ENCODE results near the gene HOXD4. TPM values are rescaled to one million over a fixed set of nuclear protein-coding genes. Genes with fewer than 3 reads are reported as not detected.

The HOXD4 gene
- polyA plus RNA-seq, 1 of the 3 experiments (the other 2 are of a cell fraction): 1.0 TPM

DNA sequence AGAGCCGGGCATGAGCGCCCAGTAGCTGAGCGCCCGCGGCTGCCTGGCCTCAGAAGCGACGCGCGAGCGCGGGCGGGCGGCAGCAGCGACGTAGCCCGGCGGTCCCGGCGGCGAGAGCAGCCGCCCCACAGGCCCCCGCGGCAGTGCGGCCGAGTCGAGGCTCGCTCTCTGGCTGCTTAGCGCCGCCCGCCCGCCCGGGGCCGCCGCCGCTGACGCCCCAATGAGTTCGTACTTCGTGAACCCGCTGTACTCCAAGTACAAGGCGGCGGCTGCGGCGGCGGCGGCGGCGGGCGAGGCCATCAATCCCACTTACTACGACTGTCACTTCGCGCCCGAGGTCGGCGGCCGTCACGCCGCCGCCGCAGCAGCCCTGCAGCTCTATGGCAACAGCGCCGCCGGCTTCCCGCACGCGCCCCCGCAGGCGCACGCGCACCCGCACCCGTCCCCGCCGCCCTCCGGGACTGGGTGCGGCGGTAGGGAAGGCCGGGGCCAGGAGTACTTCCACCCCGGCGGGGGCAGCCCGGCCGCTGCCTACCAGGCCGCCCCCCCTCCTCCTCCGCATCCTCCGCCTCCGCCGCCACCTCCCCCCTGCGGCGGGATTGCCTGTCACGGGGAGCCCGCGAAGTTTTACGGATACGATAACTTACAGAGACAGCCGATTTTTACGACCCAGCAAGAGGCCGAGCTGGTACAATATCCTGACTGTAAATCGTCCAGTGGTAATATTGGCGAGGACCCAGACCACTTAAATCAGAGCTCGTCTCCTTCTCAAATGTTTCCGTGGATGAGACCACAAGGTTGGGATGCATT, 21.0 kb upstream of the HOXD4 start (continued):
- TF ChIP-seq, protein P1, sequence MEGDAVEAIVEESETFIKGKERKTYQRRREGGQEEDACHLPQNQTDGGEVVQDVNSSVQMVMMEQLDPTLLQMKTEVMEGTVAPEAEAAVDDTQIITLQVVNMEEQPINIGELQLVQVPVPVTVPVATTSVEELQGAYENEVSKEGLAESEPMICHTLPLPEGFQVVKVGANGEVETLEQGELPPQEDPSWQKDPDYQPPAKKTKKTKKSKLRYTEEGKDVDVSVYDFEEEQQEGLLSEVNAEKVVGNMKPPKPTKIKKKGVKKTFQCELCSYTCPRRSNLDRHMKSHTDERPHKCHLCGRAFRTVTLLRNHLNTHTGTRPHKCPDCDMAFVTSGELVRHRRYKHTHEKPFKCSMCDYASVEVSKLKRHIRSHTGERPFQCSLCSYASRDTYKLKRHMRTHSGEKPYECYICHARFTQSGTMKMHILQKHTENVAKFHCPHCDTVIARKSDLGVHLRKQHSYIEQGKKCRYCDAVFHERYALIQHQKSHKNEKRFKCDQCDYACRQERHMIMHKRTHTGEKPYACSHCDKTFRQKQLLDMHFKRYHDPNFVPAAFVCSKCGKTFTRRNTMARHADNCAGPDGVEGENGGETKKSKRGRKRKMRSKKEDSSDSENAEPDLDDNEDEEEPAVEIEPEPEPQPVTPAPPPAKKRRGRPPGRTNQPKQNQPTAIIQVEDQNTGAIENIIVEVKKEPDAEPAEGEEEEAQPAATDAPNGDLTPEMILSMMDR (IDR thresholded peaks at IDR 0.05): 0 out of 2 replicates have a peak, but pooled peaks have one; percentile 17
- TF ChIP-seq EP300 (IDR thresholded peaks at IDR 0.05; ENCODE audit: borderline replicate concordance in 1 of 2, low read depth in 1 of 2, low read length in 1 of 2): 0 out of 4 replicates have a peak, but pooled peaks of 1 of the 2 experiments have one; percentile 5
- TF ChIP-seq, protein P2, sequence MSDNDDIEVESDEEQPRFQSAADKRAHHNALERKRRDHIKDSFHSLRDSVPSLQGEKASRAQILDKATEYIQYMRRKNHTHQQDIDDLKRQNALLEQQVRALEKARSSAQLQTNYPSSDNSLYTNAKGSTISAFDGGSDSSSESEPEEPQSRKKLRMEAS (IDR thresholded peaks at IDR 0.05; ENCODE audit: low read depth): no peak; the same call in 1 of the 2 replicates
- TF ChIP-seq MXI1 (IDR thresholded peaks at IDR 0.05; ENCODE audit: low read depth, low read length): peak; percentile 5; the same call in 1 of the 2 replicates
- TF ChIP-seq NRF1 (IDR thresholded peaks at IDR 0.05; ENCODE audit: low read depth, low read length): peak; percentile 57
- no peak for TF ChIP-seq FOXJ3 (CRISPR knock-in tag; IDR thresholded peaks at IDR 0.05)
- TF ChIP-seq, protein P3, sequence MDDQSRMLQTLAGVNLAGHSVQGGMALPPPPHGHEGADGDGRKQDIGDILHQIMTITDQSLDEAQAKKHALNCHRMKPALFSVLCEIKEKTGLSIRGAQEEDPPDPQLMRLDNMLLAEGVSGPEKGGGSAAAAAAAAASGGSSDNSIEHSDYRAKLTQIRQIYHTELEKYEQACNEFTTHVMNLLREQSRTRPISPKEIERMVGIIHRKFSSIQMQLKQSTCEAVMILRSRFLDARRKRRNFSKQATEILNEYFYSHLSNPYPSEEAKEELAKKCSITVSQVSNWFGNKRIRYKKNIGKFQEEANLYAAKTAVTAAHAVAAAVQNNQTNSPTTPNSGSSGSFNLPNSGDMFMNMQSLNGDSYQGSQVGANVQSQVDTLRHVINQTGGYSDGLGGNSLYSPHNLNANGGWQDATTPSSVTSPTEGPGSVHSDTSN (IDR thresholded peaks at IDR 0.05): peak; percentile 42
- no peak for TF ChIP-seq JUND (IDR thresholded peaks at IDR 0.05)
- no peak; the same call in 1 of the 2 replicates for TF ChIP-seq TCF12 (IDR thresholded peaks at IDR 0.05)

DNA sequence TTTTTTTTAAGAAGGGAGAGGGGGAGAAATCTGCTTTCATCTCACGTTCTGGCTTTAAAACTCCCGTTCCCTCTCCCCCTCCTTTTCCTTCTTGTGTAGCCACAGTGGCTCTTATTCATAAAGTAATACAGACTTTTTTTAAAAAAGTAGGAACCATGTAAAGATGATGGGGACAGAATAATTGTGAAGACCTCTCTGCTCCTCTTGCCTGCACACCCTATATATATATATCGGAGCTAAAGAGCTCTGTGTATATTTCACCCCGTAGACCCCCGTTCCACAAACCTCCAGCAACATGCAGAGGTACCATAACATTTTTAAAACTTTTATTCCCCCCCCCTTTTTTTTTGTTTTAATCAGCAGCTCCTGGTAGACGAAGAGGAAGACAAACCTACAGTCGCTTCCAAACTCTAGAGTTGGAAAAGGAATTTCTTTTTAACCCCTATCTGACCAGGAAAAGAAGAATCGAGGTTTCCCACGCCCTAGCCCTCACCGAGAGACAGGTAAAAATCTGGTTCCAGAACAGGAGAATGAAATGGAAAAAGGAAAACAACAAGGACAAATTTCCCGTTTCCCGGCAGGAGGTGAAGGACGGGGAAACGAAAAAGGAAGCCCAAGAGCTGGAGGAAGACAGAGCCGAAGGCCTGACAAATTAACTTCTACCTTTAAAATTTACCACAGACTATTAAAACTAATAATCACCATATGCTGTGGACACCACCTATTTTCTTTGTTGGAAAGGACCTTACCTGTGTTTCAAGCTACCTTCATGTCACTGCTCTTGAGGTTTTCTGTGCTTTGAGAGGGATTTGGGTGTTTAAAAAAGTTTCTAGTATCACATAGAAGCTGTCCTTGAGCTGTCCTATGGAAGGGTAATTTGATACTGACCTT, 20.1 kb upstream of the HOXD4 start:
- no peaks in the 10 kb centered on the region for H4K20me1 ChIP-seq (ENCODE audit: insufficient read depth)
- H3K27me3 ChIP-seq (ENCODE audit: insufficient read depth): no peaks in the 10 kb centered on the region
- H3K79me2 ChIP-seq (ENCODE audit: insufficient read depth): peaks cover 10% of the 10 kb centered on the region
- no peaks in the 10 kb centered on the region for H3K9me2 ChIP-seq
- H3K9ac ChIP-seq: peak overlapping the region; percentile 66
- CTCF ChIA-PET: interaction anchor here (0.8 to 26.1 kb wide), 18 partner anchors 9 to 1018 kb away, joined by 3 to 1047 read pairs (median 6); partner anchors contain the start of gene HOXD10
- H3K4me1 ChIP-seq (ENCODE audit: control insufficient read depth in 1 of 2, insufficient read depth in 2 of 2, low read depth in 1 of 2, low read length in 1 of 2): peaks cover 32 to 44% of the 10 kb centered on the region in 2 experiments
- POLR2A ChIA-PET: interaction anchor here (0.7 to 6.3 kb wide), 9 partner anchors 9 to 1262 kb away, joined by 3 to 45 read pairs (median 6); partner anchors contain the start of gene HOXD9
- H3K4me2 ChIP-seq: peak overlapping the region; percentile 81
- 21% methylated on average over 15 of the region's 15 CpGs for WGBS (ENCODE audit: low lambda C conversion rate)
- peak overlapping the region; percentile 53; the same call in 1 of the 2 replicates for H2AFZ ChIP-seq (ENCODE audit: low read depth)
- no peaks in the 10 kb centered on the region for H3K36me3 ChIP-seq (replicated peaks in 1 of 2; ENCODE audit: control insufficient read depth in 1 of 2, insufficient read depth in 2 of 2, low read length in 1 of 2)
- H3K4me3 ChIP-seq (ENCODE audit: low read depth in 2 of 2, low read length in 1 of 2): peak overlapping the region; percentile 69
- no peaks in the 10 kb centered on the region for H3K9me3 ChIP-seq
- H3F3A ChIP-seq (replicated peaks; ENCODE audit: insufficient read depth): peaks cover 32% of the 10 kb centered on the region
- H3K27ac ChIP-seq (ENCODE audit: low read depth in 2 of 2, low read length in 1 of 2): peak overlapping the region; percentile 62 to 63
- DNase-seq: no peak
- TF ChIP-seq CHD2 (IDR thresholded peaks at IDR 0.05; ENCODE audit: low read length, partially characterized antibody): no peak
- 0 out of 2 replicates have a peak, but pooled peaks have one; percentile 9 for TF ChIP-seq MXI1 (IDR thresholded peaks at IDR 0.05; ENCODE audit: low read depth, low read length)

All from SK-N-SH (cell line).